ENCODE data around the gene JMJD7.

DNA sequence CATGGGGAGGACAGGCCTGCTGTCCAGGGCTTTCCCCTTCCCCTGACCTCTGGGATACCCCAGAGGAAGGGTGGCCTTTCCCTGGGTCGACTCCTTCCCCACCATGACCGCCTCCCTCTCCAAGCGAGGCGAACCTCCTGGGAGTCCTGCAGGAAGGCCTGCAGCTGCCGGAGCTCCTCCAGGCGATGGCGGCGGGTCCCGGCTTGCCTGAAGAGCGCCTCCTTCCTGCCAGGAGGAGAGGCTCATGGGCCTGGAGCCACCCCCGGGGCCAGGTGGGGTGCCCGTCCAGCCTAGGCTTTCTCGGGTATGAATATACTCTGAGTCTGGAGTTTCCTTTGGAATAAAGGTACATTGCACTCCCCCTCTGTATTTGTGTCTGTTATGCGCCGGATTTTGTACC is 30.9 kb downstream of the JMJD7 start:
- no peak for TF ChIP-seq EZH2 (IDR thresholded peaks at IDR 0.05; ENCODE audit: borderline replicate concordance, low read depth, low read length, severe bottlenecking)
- TF ChIP-seq, protein P1, sequence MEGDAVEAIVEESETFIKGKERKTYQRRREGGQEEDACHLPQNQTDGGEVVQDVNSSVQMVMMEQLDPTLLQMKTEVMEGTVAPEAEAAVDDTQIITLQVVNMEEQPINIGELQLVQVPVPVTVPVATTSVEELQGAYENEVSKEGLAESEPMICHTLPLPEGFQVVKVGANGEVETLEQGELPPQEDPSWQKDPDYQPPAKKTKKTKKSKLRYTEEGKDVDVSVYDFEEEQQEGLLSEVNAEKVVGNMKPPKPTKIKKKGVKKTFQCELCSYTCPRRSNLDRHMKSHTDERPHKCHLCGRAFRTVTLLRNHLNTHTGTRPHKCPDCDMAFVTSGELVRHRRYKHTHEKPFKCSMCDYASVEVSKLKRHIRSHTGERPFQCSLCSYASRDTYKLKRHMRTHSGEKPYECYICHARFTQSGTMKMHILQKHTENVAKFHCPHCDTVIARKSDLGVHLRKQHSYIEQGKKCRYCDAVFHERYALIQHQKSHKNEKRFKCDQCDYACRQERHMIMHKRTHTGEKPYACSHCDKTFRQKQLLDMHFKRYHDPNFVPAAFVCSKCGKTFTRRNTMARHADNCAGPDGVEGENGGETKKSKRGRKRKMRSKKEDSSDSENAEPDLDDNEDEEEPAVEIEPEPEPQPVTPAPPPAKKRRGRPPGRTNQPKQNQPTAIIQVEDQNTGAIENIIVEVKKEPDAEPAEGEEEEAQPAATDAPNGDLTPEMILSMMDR (IDR thresholded peaks at IDR 0.05; ENCODE audit: borderline replicate concordance, extremely low read depth, low read length, poor library complexity, severe bottlenecking), result no peak

All from DND-41 (cell line).